Osteocyte (in vitro differentiated cells): ENCODE data around the gene CRYM. TPM values are rescaled to one million over a fixed set of nuclear protein-coding genes. Genes with fewer than 3 reads are reported as not detected.
A peak's percentile ranks its signal among the peaks of the same experiment; 100 is the strongest.

Experiments used
- DNase-seq: peaks from one replicate; pipeline ENCODE4 v3.0.0; 2021; ENCODE audit warnings: mixed read lengths; ENCODE audit not compliant: unreplicated experiment; ENCODE audit errors: extremely low spot score
- H3K27ac Mint-ChIP-seq: one replicate; pipeline ENCODE4 v1.8.0; 2021; ENCODE audit warnings: mild to moderate bottlenecking, mixed read lengths; ENCODE audit not compliant: unreplicated experiment
- H3K27me3 Mint-ChIP-seq: one replicate; pipeline ENCODE4 v1.8.0; 2021; ENCODE audit warnings: mixed read lengths; ENCODE audit not compliant: unreplicated experiment
- H3K36me3 Mint-ChIP-seq: one replicate; pipeline ENCODE4 v1.8.0; 2021; ENCODE audit warnings: mixed read lengths; ENCODE audit not compliant: unreplicated experiment
- H3K4me1 Mint-ChIP-seq: one replicate; pipeline ENCODE4 v1.8.0; 2021; ENCODE audit warnings: mixed read lengths; ENCODE audit not compliant: unreplicated experiment
- H3K4me3 Mint-ChIP-seq: one replicate; pipeline ENCODE4 v1.8.0; 2021; ENCODE audit warnings: mild to moderate bottlenecking, moderate library complexity, mixed read lengths; ENCODE audit not compliant: unreplicated experiment
- H3K9me3 Mint-ChIP-seq: one replicate; pipeline ENCODE4 v1.8.0; 2021; ENCODE audit warnings: mixed read lengths; ENCODE audit not compliant: unreplicated experiment
- total RNA-seq: library from RNA; stranded (reverse); gene quantifications from 2 replicates; pipeline ENCODE4 v1.2.1, GENCODE V29; 2021
- TF ChIP-seq, protein P1 (sequence below): fragments of 200-600 bp; sonication (generic); IDR thresholded peaks from 2 replicates; pipeline ENCODE4 v1.5.0; 2021; ENCODE audit warnings: antibody characterized with exemption, mild to moderate bottlenecking, moderate library complexity

CRYM gene
- total RNA-seq, 1 donor from 2014 or later: not detected

DNA sequence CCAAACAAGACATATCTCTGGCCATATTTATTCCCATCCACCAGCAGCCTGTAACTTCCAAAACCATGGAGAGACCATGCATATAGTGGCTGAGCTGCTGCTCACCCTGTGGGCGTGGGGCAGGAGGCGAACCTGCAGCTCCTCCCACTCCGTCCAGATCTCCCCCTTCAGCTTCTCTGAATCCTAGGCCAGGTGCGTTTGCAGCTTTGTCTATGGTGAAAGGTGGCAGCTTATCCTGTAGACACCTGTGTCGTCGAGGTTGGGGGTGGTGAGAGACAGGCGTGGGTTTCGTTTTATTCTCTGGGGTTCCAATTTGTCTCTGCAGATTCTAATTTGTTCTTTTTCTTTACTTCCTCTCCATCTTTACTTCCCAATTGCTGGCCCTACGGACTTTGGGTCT, 54.3 kb downstream of the CRYM start:
- no peak overlapping the region for H3K4me3 Mint-ChIP-seq
- H3K36me3 Mint-ChIP-seq: no peaks in the 10 kb centered on the region
- H3K27ac Mint-ChIP-seq: no peak overlapping the region
- DNase-seq: peak; percentile 44
- no peaks in the 10 kb centered on the region for H3K4me1 Mint-ChIP-seq
- TF ChIP-seq, protein P1, sequence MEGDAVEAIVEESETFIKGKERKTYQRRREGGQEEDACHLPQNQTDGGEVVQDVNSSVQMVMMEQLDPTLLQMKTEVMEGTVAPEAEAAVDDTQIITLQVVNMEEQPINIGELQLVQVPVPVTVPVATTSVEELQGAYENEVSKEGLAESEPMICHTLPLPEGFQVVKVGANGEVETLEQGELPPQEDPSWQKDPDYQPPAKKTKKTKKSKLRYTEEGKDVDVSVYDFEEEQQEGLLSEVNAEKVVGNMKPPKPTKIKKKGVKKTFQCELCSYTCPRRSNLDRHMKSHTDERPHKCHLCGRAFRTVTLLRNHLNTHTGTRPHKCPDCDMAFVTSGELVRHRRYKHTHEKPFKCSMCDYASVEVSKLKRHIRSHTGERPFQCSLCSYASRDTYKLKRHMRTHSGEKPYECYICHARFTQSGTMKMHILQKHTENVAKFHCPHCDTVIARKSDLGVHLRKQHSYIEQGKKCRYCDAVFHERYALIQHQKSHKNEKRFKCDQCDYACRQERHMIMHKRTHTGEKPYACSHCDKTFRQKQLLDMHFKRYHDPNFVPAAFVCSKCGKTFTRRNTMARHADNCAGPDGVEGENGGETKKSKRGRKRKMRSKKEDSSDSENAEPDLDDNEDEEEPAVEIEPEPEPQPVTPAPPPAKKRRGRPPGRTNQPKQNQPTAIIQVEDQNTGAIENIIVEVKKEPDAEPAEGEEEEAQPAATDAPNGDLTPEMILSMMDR: no peak
- peaks cover 57% of the 10 kb centered on the region for H3K27me3 Mint-ChIP-seq
- H3K9me3 Mint-ChIP-seq: no peaks in the 10 kb centered on the region

- Mint-ChIP-seq H3K36me3 (no peaks in the 10 kb centered on the region), H3K4me1 (no peaks in the 10 kb centered on the region), H3K9me3 (no peaks in the 10 kb centered on the region), H3K27me3 (peaks cover 47% of the 10 kb centered on the region), H3K4me3 (no peak overlapping the region), H3K27ac (no peak overlapping the region)
- peak; percentile 3 for DNase-seq
- TF ChIP-seq, protein P1: no peak
Measured at GRCh38 chr16:21222495-21223337, 55.4 kb downstream of the CRYM start.

DNA sequence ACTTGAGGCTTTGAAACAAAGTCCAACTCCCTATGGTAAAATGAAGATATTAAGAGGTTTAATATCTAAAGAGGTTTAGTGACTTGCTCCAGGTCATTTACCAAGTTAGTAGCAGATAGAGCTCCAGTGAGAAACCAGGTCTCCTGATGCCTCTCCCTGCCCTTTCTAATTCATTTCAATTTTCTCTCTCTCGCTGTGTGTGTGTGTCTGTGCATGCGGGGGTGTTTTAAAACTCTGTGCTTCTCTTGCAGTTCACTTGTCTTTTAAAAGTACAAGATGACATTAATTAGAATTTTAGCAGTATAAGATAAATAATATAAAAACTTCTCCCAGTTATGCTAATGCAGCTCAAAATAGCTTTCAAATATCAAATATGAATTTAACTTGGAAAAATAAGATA, 58.5 kb downstream of the CRYM start:
- Mint-ChIP-seq H3K27ac (no peak overlapping the region), H3K9me3 (no peaks in the 10 kb centered on the region), H3K4me3 (no peak overlapping the region), H3K4me1 (no peaks in the 10 kb centered on the region), H3K27me3 (peaks cover 29% of the 10 kb centered on the region), H3K36me3 (no peaks in the 10 kb centered on the region)
- TF ChIP-seq, protein P1: no peak
- peak; percentile 4 for DNase-seq

- no peak overlapping the region for H3K4me3 Mint-ChIP-seq
- DNase-seq: peak; percentile 27
- no peaks in the 10 kb centered on the region for H3K4me1 Mint-ChIP-seq
- no peaks in the 10 kb centered on the region for H3K9me3 Mint-ChIP-seq
- no peak overlapping the region for H3K27ac Mint-ChIP-seq
- H3K36me3 Mint-ChIP-seq: no peaks in the 10 kb centered on the region
- TF ChIP-seq, protein P1: no peak
- H3K27me3 Mint-ChIP-seq: peaks cover 34% of the 10 kb centered on the region
Measured at GRCh38 chr16:21218153-21218552, 59.9 kb downstream of the CRYM start.

GRCh38 chr16:21217121-21217520, 61.0 kb downstream of the CRYM start:
- Mint-ChIP-seq H3K9me3 (no peaks in the 10 kb centered on the region), H3K27me3 (peaks cover 29% of the 10 kb centered on the region), H3K36me3 (no peaks in the 10 kb centered on the region), H3K4me1 (no peaks in the 10 kb centered on the region), H3K27ac (no peak overlapping the region), H3K4me3 (no peak overlapping the region)
- DNase-seq: peak; percentile 11
- TF ChIP-seq, protein P1: no peak
